ENCODE data around the gene ZNF420. TPM values are rescaled to one million over a fixed set of nuclear protein-coding genes. Genes with fewer than 3 reads are reported as not detected.

Gene ZNF420
- total RNA-seq, 2 experiments from 2014 or later = 6.4 to 7.3 TPM

- Mint-ChIP-seq H3K4me3 (no peak overlapping the region), H3K9me3 (peaks cover 50% of the 10 kb centered on the region), H3K36me3 (ENCODE audit: low read depth) (peaks cover 79% of the 10 kb centered on the region), H3K27ac (no peak overlapping the region), H3K4me1 (ENCODE audit: low read depth) (no peaks in the 10 kb centered on the region), H3K27me3 (ENCODE audit: low read depth) (no peaks in the 10 kb centered on the region)
- DNase-seq = no peak
- CTCF ChIA-PET = no interaction called here
- intact Hi-C loops (cut with micrococcal nuclease) = no loop called here
These were observed 87.4 kb downstream of the ZNF420 start for GRCh38 chr19:37165635-37166034.

- Mint-ChIP-seq H3K36me3 (ENCODE audit: low read depth) (peaks cover 30% of the 10 kb centered on the region), H3K9me3 (peaks cover 29% of the 10 kb centered on the region), H3K27ac (no peak within 1 kb of the TSS), H3K27me3 (ENCODE audit: low read depth) (no peaks in the 10 kb centered on the region), H3K4me3 (no peak within 1 kb of the TSS), H3K4me1 (ENCODE audit: low read depth) (no peaks in the 10 kb centered on the region)
- peak; percentile 92 for DNase-seq
- intact Hi-C loops (cut with micrococcal nuclease) = loop anchor here (1.0 to 10.0 kb wide), 8 partner anchors 38 to 684 kb away; partner anchors contain the start of genes ZNF345, ZNF383, ZNF420 and ZNF527
- CTCF ChIA-PET = interaction anchor here (0.6 kb wide), 1 partner anchor 8 kb away, joined by 5 read pairs; no protein-coding TSS in a partner anchor
These were observed 94.4 kb downstream of the ZNF420 start, which contains the start of gene ZNF585A for GRCh38 chr19:37172368-37173366. Gene ZNF585A (minus strand): TSS chr19:37172695. CDS start chr19:37169910, 2,785 bp downstream.

Other genes with a start within 250 kb of the ZNF420 start
- 1 to 10 TPM; 4.9 to 5.2 TPM for gene ZNF790, start 240.0 kb upstream of the ZNF420 start, total RNA-seq
- 1 to 10 TPM; 3.0 to 3.6 TPM for gene ZNF345, start 227.6 kb upstream of the ZNF420 start, total RNA-seq
- gene ZNF829, start 162.1 kb upstream of the ZNF420 start, total RNA-seq = 1 to 10 TPM; 3.5 to 3.7 TPM
- 1 to 10 TPM; 5.3 to 6.3 TPM for gene ZNF568, start 162.1 kb upstream of the ZNF420 start, total RNA-seq
- 1 to 10 TPM; 8.9 to 9.1 TPM for gene ZNF585A, start 94.3 kb downstream of the ZNF420 start, total RNA-seq
- 1 to 10 TPM; 5.5 to 6.2 TPM for gene ZNF585B, start 132.1 kb downstream of the ZNF420 start, total RNA-seq
- gene ZNF383, start 139.8 kb downstream of the ZNF420 start, total RNA-seq = 1 to 10 TPM; 8.4 to 9.1 TPM